Calu3 (cell line): ENCODE results near the gene CFAP300. TPM values are rescaled to one million over a fixed set of nuclear protein-coding genes. Genes with fewer than 3 reads are reported as not detected.

ENCODE experiments used
- BruUV-seq: library from RNA; stranded (reverse); fragments of 400-500 nt; replicated peaks from 2 replicates; lab custom pipeline; 2021; lab: Mats Ljungman, UMichigan
- CTCF ChIA-PET: fragments of 300-600 bp; sonication (Branson Sonifier 250); formaldehyde crosslinking; loops from one replicate; lab custom pipeline; 2022; ENCODE audit warnings: antibody characterized with exemption; lab: Charles Lee
- DNase-seq: peaks from one replicate; pipeline ENCODE4 v3.0.0; 2022
- H3K27ac Mint-ChIP-seq: one replicate; pipeline ENCODE4 v1.8.0; 2022; ENCODE audit warnings: mixed read lengths; ENCODE audit not compliant: unreplicated experiment
- H3K27me3 Mint-ChIP-seq: one replicate; pipeline ENCODE4 v1.8.0; 2022; ENCODE audit warnings: mixed read lengths; ENCODE audit not compliant: unreplicated experiment
- H3K36me3 Mint-ChIP-seq: one replicate; pipeline ENCODE4 v1.8.0; 2022; ENCODE audit warnings: mild to moderate bottlenecking, moderate library complexity, mixed read lengths; ENCODE audit not compliant: insufficient read depth, unreplicated experiment
- H3K4me1 Mint-ChIP-seq: one replicate; pipeline ENCODE4 v1.8.0; 2022; ENCODE audit warnings: mild to moderate bottlenecking, low read depth, mixed read lengths; ENCODE audit not compliant: unreplicated experiment
- H3K4me3 Mint-ChIP-seq: one replicate; pipeline ENCODE4 v1.8.0; 2022; ENCODE audit warnings: mild to moderate bottlenecking, low read depth, moderate library complexity, mixed read lengths; ENCODE audit not compliant: unreplicated experiment
- H3K9me3 Mint-ChIP-seq: one replicate; pipeline ENCODE4 v1.8.0; 2022; ENCODE audit warnings: low read depth, mixed read lengths; ENCODE audit not compliant: unreplicated experiment
- CTCF ChIP-seq: fragments of 200-600 bp; IDR thresholded peaks from one replicate; pipeline ENCODE4 v1.8.0; 2022; ENCODE audit warnings: antibody characterized with exemption; ENCODE audit not compliant: unreplicated experiment
- intact Hi-C: fragments of 100-400 bp; cut with micrococcal nuclease; formaldehyde crosslinking; loops from one replicate; pipeline ENCODE4 v1.10.0; 2022; ENCODE audit not compliant: unreplicated experiment
- total RNA-seq: library from RNA; stranded (reverse); gene quantifications from 2 replicates; pipeline ENCODE4 v1.2.3, GENCODE V29; 2022

CFAP300 gene
- total RNA-seq, 1 experiment from 2014 or later: 2.9 TPM

DNA sequence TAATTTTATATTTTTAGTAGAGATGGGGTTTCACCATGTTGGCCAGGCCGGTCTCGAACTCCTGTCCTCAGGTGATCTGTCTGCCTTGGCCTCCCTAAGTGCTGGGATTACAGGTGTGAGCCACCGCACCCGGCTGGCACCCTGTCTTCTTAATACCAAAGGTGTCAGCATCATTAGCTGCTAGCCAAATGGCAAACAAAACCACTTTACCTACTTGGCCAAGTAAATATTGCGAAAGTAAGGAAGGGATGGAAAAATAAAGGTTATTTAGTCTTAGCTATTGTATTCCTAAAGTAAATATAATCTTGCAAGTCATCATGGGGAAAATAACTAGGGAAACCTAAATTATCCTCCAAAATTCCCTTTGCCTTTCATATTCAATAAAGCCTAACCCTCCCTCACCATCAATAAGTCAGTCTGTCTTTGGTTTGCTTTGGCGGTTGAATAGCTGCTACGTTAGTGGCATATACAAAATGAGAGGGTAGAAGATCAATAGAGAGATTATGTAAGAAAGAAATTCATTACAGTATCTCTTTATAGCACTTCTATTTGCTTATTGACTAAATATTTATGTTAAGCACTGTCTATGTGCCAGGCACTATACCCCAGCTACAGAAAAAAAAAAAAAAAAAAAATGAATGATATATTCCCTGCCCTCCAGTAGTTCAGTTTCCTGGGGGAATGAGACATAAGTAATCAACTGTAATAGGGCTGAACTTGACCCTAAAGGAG, 40.2 kb upstream of the CFAP300 start:
- peak; percentile 11 for DNase-seq
- peaks cover 21% of the 10 kb centered on the region for H3K4me1 Mint-ChIP-seq
- intact Hi-C loops: loop anchor here (1.0 to 2.0 kb wide), 3 partner anchors 92 to 145 kb away; partner anchors contain the start of gene CEP126
- no peak overlapping the region for H3K4me3 Mint-ChIP-seq
- TF ChIP-seq CTCF: no peak
- H3K36me3 Mint-ChIP-seq: no peaks in the 10 kb centered on the region
- H3K27me3 Mint-ChIP-seq: no peaks in the 10 kb centered on the region
- peak overlapping the region; percentile 48 for H3K27ac Mint-ChIP-seq
- H3K9me3 Mint-ChIP-seq: no peaks in the 10 kb centered on the region
- BruUV-seq: no TSS peak
- CTCF ChIA-PET: interaction anchor here (0.6 to 2.1 kb wide), 17 partner anchors 41 to 578 kb away, joined by 3 to 69 read pairs (median 4); partner anchors contain the start of genes CEP126 and CFAP300

GRCh38 chr11:102007567-102008437, 39.4 kb upstream of the CFAP300 start:
- CTCF ChIA-PET: interaction anchor here (0.6 to 2.1 kb wide), 16 partner anchors 40 to 579 kb away, joined by 3 to 69 read pairs (median 5); partner anchors contain the start of genes CEP126 and CFAP300
- BruUV-seq: no TSS peak
- peak overlapping the region; percentile 48 for H3K27ac Mint-ChIP-seq
- peak; percentile 45 for TF ChIP-seq CTCF
- no peaks in the 10 kb centered on the region for H3K36me3 Mint-ChIP-seq
- H3K9me3 Mint-ChIP-seq: no peaks in the 10 kb centered on the region
- no peak overlapping the region for H3K4me3 Mint-ChIP-seq
- intact Hi-C loops: loop anchor here (1.0 to 2.0 kb wide), 3 partner anchors 93 to 146 kb away; partner anchors contain the start of gene CEP126
- no peaks in the 10 kb centered on the region for H3K27me3 Mint-ChIP-seq
- peak; percentile 44 for DNase-seq
- H3K4me1 Mint-ChIP-seq: peaks cover 28% of the 10 kb centered on the region

GRCh38 chr11:102010776-102011494, 36.3 kb upstream of the CFAP300 start:
- no TSS peak for BruUV-seq
- intact Hi-C loops: loop anchor here (2.0 kb wide), 1 partner anchor 258 kb away; no protein-coding TSS in a partner anchor
- no peaks in the 10 kb centered on the region for H3K9me3 Mint-ChIP-seq
- DNase-seq: peak; percentile 75
- peak overlapping the region; percentile 44 for H3K4me3 Mint-ChIP-seq
- H3K27me3 Mint-ChIP-seq: no peaks in the 10 kb centered on the region
- H3K36me3 Mint-ChIP-seq: no peaks in the 10 kb centered on the region
- no peak for TF ChIP-seq CTCF
- CTCF ChIA-PET: no interaction called here
- peaks cover 28% of the 10 kb centered on the region for H3K4me1 Mint-ChIP-seq
- peak overlapping the region; percentile 18 for H3K27ac Mint-ChIP-seq

DNA sequence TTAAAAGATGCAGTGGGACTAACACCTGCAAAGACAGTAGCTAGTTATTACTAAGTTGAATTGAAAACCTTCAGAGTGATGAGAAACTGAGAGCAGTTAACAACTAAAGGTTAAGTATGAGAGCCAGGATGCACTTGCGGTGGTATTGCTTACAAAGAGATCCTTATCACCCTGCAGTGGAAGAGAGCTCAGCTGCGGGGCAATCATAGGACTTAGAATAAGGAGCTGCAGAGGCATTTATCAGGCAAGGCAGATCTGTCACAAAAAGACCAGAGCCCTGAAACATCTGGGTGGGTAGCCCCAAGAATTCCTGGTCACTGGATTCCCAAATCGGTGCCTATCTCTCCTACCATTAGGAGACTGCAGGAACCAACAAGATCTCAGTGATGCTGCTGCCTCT, 34.3 kb upstream of the CFAP300 start:
- no peak overlapping the region for H3K27ac Mint-ChIP-seq
- H3K4me1 Mint-ChIP-seq: peaks cover 21% of the 10 kb centered on the region
- CTCF ChIA-PET: no interaction called here
- no peak for DNase-seq
- no TSS peak for BruUV-seq
- no peak for TF ChIP-seq CTCF
- H3K27me3 Mint-ChIP-seq: no peaks in the 10 kb centered on the region
- H3K36me3 Mint-ChIP-seq: no peaks in the 10 kb centered on the region
- no peak overlapping the region for H3K4me3 Mint-ChIP-seq
- H3K9me3 Mint-ChIP-seq: no peaks in the 10 kb centered on the region
- intact Hi-C loops: no loop called here
